Breast epithelium (tissue), 3 donors: ENCODE measurements around the gene MTOR.

Experiments used
- CTCF ChIP-seq, 3 donors: fragments of 450-650 bp; IDR thresholded peaks; one replicate each; pipeline ENCODE4 v1.5.1; 2016 to 2017; ENCODE audit warnings: antibody characterized with exemption in 3 of 3, mild to moderate bottlenecking in 3 of 3, moderate library complexity in 3 of 3
- POLR2A ChIP-seq: fragments of 450-650 bp; IDR thresholded peaks from one replicate; pipeline ENCODE4 v1.6.1; 2016; ENCODE audit warnings: antibody characterized with exemption, mild to moderate bottlenecking, moderate library complexity
- POLR2AphosphoS5 ChIP-seq, 3 donors: sonication (generic); formaldehyde crosslinking; IDR thresholded peaks; one replicate each; pipeline ENCODE4 v1.6.1; 2017; ENCODE audit warnings: antibody characterized with exemption in 3 of 3

DNA sequence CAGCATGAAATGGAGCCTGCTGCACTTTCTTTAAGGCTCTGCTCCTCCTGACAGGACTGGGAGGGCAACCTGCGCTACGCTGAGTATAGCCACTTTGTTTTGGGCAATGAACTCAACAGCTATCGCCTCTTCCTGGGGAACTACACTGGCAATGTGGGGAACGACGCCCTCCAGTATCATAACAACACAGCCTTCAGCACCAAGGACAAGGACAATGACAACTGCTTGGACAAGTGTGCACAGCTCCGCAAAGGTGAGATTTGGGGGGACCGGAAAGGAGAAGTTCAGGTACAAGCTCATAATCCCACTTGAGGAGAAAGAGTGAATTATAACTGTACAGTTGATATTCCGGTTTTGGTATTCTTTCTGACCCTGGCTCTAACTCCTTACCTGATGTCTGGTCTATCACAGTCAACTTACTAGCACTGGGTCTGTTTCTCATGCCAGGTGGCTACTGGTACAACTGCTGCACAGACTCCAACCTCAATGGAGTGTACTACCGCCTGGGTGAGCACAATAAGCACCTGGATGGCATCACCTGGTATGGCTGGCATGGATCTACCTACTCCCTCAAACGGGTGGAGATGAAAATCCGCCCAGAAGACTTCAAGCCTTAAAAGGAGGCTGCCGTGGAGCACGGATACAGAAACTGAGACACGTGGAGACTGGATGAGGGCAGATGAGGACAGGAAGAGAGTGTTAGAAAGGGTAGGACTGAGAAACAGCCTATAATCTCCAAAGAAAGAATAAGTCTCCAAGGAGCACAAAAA is 67.8 kb downstream of the MTOR start:
- TF ChIP-seq CTCF (IDR thresholded peaks at IDR 0.05) (no peak), POLR2AphosphoS5 (IDR thresholded peaks at IDR 0.05) (no peak), POLR2A (no peak)
